ENCODE data around the gene FBXO33.

DNA sequence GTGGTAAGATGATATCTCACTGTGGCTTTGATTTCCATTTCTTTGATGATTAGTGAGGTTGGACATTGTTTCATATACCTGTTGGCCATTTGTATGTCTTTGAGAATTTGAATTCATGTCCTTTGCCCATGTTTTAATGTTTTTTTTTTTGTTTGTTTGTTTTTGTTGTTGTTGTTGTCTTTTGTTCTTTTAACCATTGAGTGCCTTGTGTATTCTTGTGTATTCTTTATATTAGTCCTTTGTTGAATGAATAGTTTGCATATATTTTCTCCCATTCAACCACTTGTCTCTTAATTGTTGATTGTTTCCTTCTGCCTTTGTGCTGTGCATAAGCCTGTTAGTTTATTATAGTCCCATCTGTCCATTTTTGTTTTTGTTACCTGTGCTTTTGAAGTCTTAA, 71.9 kb downstream of the FBXO33 start:
- TF ChIP-seq, protein P1, sequence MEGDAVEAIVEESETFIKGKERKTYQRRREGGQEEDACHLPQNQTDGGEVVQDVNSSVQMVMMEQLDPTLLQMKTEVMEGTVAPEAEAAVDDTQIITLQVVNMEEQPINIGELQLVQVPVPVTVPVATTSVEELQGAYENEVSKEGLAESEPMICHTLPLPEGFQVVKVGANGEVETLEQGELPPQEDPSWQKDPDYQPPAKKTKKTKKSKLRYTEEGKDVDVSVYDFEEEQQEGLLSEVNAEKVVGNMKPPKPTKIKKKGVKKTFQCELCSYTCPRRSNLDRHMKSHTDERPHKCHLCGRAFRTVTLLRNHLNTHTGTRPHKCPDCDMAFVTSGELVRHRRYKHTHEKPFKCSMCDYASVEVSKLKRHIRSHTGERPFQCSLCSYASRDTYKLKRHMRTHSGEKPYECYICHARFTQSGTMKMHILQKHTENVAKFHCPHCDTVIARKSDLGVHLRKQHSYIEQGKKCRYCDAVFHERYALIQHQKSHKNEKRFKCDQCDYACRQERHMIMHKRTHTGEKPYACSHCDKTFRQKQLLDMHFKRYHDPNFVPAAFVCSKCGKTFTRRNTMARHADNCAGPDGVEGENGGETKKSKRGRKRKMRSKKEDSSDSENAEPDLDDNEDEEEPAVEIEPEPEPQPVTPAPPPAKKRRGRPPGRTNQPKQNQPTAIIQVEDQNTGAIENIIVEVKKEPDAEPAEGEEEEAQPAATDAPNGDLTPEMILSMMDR (IDR thresholded peaks at IDR 0.05), result no peak
- no peak for TF ChIP-seq POLR2A (IDR thresholded peaks at IDR 0.05)

Measured in right lobe of liver (tissue), 4 donors.